ENCODE measurements around the gene UPB1.

Gene UPB1

DNA sequence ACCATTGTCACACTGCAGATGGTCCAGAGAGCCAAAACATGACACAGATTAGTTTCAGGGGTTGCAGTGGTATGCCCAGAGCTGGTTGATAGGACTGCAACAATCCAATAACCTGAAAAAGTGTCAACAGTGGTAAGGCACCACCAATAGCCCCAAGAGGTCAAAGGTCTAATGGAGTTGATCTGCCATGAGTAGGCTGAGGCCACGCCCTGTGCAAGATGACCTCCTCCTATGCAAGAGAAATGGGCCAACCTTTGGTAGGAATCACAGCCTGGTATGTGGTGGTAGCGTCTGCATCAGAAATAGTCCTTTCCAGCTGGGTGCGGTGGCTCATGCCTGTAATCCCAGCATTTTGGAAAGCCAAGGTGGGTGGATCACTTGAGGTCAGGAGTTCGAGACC, 40.2 kb downstream of the UPB1 start:
- DNase-seq = no peak

DNA sequence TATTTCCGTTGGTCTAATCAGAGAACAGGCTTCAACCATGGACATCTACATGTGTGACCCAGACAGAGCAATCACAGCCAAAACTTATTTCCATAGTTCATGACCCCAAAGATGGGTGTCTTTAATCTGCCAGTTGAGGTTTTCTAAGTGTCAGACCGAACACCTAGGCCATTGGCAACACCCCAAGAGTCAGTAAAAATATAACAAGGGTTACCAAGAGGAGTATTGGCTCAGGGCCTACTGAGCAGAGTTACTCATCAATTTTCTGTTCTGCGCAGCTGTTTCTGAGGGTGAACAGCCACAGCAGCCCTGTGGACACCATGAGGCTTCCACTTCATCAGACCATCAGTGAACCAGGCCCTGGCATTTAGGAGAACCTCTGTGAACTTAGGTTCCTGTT, 41.0 kb downstream of the UPB1 start:
- no peak for DNase-seq

DNA sequence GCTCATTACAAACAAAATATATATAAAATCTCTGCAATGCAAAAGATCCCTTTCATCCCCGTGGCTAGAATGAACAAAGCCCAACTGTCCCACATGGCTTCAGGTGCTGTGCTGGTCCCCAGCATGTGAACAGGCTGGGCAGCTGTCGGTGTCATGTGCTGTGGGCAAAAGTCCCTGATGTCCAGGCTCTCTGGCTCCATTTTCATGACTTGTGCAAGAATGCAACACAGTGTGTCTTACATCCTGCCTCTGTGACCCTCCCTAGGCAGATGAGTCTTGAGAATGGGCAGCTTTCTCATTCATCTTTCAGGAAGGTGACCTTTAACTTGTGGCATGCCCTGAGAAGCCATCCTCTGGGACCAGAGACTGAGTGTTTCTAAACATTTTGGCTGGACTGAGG, 45.3 kb downstream of the UPB1 start:
- no peak for DNase-seq

DNA sequence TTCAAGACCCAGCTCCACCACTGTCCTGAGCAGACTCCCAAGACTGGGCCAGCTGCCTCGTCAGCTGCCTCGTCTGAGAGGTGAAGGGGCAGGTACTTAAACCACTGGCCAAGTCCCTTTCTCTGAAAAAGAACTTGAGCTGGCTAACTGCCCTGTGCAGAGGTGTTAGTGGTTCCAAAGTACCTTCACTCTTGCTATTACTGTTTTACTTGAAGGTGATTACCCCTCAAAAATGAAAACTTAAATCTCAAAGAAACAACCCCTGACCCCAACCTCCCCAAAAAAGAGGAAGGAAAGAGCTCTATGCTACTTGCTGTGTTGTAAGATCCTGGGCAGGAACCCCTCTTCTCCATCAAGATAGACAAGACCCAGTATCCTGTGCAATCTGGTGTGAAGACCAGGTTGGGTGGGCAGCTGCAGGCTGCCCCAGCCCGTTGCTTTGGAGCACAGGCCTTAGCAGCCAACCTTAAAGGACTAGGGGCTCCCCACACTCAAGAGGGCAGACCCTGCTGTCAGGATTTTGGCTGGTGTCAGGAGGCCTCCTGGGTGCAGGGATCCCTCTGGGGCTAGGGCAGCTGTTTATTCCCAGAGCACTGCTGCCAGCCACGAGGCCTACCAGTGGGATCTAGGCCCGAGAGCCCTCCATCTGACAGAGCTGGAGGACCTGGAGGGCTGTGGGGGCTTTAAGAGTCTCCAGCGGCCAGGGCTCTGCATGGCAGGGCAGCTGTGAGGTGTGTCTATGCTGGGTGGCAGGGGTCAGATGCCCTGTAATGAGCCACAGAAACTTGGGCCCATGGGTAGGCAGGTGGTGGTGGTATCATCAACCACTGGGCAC, 46.8 kb downstream of the UPB1 start:
- DNase-seq = no peak

DNA sequence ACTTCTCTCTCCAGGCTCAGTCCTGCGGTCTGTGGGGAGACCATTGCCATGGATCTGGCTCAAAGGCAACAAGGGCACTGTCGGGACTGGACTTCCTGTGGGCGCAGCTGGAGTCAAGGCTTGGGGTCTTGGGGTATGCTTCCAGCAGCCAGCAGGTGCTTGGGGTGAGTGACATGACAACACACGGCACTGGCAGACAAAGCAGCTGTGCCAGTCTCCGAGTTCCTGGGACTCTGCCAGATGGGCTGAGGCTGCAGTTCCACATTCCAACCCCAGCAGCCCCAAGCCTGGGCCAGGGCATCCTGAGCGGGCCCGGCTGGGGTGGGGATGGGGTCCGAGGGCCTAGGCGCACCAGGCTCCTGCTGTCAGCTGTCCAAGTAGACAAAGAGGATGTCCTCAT, 47.5 kb downstream of the UPB1 start:
- no peak for DNase-seq

DNA sequence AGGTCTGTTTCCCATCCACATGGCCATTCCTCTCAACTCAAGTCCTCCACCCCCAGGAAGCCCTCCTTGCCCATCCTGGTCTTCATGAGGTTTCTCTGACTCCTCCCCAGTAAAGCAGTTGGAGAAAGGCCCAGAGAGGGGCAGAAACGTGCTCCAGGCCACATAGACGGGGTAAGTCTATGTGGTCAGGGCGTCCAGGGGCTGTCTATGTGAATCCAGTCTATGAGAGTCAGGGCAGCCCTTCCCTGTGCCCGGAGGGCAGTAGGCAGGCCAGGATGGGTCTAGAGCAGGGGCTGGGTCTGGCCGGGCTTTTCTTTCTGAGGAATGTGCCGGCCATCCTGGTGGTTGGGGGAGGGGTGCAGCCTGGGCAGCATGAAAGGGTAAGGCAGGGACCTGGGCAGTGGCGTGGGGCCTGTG, 48.1 kb downstream of the UPB1 start:
- DNase-seq = no peak

DNA sequence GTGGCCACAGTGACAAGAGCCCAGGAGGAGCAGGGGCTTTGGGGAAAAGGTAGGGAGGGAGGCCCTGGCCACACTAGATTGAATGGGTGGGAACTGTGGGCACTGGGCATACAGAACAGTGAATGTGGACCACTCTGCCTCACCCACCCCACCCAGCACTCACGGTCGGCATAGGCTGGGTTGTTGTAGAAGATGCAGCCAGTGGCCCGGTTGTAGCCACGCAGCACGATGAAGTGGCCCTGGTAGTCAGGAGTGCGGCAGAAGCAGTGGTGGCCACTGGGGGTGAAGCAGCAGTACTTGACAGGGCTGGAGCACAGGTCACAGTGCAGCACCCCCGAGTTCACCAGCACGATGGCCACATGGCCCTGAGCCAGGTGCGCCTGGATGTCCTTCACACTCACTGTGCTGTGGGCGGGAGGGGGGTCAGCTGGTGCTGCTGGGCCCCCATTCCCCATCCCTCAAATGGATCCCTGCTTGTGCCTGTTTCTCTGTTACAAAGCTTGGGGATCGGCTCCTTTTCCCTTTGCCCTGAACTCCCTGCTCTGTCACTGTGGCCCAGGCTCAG, 48.6 kb downstream of the UPB1 start:
- no peak for DNase-seq

DNA sequence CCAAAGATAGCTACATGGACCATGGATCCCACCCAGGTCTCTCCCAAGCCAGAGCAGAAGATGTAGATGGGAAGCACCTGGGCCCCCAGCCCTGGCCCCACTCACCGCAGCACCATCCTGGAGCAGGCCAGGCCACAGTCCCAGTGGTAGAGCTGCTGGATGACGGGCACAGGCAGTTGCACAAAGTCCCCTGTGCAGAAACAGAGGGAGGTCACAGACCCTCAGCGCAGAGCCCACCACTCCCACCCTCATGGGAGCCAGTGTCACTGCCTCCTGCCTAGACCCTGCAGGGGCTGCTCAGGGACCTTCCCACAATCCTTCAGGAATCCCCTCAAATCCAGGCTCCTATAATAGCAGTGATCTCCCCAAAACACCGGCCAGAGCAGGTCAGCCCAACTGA, 53.7 kb downstream of the UPB1 start:
- no peak for DNase-seq

DNA sequence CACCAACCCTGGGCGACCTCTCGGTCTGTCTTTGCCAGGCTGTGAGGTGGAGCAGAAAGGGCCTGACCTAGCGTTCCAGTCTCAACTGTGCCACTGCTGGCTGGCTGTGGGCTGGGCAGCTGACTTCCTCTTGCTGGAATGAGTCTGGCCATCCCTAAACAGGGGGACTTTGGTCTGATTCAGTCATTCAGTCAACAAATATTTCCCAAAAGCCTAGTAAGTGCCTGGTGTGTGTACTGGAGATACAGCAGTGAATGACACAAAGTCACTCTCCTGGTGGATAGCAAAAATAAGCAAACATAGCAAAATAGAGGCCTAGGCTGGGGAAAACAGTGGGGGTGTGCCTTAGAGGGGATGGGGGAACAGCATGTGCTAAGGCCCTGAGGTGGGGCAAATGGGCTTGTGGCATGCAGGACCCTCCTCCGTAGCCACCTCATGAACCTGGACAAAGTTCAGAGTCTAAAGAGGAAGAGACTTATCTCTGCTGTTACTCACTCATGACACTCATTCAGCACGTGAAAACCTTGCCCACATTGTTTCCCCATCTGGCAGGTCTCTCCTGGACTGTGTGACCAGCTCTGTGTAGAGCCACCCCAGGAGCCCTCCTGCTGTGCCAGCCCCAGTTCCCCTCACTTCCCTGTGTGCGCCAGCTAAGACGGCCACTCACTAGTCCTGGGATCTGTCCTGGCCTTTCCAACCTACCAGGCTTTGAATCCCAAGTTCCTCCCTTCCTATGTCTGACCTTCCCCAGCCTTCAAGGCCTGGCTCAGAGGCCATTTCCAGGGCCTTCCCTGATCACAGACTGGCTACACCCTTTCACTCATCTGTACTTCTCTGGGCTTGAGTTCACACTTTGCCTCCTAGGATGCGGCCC, 55.1 kb downstream of the UPB1 start:
- DNase-seq = no peak

DNA sequence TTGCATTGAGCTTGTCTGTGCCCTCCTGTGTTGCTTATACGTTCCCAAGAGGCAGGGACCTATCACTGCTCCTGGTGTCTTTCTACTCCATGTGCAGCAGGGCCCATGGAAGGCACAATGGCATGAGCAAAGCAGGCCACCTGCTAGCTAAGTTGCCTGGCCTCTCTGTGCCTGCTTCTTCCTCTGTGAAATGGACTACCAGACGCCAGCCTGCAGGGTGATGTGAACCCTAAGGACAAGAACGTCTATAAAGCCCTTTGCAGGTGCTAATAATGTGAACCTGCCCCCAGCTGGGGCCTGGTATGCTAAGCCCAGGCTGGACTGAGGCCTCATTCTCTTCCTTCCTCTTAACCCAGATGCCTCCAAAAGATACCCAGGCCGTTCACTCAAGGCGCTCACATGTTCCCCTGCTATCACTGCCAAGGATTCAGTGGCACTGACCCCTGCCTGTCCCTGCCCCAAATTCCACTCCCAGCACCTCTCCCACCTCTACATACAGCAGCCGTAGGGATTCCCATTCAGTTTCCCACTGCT, 55.8 kb downstream of the UPB1 start:
- no peak for DNase-seq

DNA sequence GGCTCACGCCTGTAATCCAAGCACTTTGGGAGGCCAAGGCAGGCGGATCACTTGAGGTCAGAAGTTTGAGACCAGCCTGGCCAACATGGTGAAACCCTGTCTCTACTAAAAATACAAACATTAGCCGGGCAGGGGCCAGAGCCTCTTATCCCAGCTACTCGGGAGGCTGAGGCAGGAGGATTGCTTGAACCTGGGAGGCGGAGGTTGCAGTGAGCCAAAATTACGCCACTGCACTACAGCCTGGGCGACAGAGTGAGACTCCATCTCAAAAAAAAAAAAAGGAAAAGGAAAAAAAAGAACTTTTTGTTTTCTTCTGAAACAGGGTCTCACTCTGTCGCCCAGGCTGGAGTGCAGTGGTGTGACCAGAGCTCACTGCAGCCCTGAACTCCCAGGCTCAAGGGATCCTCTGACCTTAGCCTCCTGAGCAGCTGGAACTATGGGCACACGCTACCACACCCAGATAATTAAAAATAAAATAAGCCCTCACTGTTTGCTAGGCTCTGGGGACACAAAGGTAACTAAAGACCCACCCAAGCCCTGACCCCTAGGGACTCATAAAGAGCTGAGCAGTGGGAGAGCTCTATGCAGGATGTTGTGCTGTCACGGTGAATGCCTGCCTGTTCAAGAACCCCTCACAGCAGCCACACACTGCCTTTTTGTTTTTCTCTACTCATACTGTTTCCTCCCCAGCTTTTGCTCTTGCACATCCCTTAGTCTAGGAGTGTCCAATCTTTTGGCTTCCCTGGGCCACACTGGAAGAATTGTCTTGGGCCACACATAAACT, 57.6 kb downstream of the UPB1 start:
- DNase-seq = peak; percentile 86

DNA sequence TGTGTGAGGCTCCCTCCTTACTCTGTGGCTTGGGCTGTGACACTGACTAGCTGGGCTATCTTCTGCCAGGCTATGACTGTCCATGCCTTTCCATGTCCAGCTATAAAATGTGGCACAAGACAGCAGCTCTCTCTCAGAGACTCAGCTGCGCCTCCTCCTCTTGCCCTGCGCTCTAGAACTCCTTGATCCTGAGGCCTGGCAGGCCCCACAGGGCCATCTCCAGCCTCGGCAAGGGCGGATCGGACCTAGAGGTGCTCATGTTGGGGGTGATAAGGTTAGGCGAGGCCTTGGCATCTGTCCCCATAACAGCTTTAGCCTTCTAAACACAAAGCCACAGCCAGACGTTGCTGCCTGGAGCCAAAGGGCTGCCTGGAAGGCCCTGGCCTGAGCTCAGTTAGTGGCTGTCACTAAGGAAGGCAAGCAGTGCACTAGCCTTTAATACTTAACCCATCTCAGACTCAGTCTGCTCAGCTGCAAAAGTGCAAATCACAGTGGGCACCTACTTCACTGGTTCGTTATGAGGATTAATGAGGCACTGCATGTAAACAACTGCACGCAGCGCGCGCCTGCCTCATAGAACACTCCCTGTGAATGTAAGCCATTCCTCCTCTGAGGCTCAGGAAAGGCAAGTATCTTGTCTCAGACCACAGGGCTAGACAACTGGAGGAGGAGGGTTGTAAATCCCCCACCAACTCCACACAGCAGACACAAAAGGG, 58.6 kb downstream of the UPB1 start:
- peak; percentile 11 for DNase-seq

DNA sequence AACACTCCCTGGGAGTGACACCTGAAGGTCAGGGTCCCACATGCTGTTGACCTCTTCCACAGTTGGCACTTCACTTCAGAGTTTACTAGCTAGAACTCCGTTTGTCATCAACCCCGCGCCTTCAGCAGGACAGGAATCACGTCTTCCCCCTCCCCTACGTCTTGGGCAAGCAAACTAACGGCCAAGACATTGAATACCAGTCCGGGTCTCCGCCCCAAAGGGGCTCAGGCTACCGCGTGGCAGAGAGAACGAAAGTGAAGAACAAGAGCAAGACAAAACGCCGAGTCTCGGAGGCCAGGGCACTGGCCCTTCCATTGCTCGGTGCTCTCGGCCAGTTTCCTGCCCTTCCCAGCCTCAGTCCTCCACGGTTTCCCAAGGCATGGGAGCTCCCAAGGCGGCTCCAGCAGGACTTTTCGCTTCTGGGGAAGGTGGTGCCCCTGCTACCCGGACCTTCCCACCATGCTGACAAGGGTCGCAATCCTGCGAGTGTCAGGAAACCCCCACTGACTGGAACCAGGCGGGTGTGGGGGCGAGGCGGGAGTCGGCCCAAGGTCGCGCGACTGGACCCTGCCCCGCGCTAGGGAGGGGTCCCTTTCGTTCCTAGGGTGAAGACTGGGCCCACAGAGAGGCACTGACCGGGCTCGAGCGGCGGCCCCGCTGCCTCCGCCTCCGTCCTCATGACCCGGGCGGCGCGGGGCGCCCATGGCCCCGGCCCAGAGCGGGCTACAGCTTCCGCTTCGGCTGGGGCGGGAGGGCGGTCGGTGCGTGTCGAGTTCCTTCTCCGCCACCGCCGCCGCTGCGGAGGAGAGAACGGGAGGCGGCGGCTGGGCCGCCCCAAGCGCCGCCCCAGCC, 59.4 kb downstream of the UPB1 start, which contains the start of gene GUCD1:
TSS of gene GUCD1 (minus strand) at position 826 of the 852 bp plus-strand sequence. CDS start at position 679, 147 bp downstream.
- no peak for DNase-seq

DNA sequence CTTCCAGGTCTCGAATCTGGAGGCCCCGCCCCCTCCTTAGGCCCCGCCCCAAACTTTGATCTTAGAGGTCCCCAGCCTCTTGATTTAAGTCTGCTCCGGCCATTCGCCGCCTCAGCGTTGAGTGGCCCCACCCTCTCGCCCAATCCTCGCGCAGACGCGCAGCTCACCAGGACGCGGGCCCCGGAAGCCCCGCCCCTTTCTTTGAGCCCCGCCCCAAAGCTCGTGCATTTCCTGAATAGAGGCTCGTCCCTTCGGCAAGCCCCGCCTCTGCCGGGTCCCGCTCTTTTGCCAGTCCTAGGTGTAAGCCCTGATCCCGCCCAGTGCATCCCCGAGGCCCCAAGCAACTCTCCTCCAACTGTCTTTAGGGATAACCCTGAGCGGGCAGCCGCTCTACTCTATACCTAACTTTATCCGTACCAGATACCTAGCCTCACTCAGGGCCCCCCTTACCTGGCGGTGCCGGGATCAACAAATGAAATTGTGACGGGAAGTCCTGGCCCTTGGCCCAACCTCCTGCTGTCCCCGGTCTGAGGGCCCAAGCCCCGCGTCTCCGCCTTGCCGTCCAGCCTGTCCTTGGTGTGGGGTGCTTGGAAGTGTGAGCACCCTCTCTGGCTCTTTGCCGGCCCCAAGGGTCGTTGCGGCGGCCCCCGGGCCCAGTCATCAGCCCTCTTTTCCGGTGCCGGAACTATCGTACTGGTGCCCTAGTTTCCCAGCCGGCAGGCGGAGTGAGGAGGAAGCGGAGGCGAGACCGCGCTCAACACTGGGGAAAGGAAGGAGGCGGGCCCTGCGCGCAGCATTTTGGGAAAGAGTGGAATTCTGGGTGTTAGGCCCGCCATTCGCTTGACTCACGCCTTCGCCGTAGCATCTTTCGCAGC, 60.3 kb downstream of the UPB1 start, which contains the start of gene SNRPD3:
TSS of gene SNRPD3 (plus strand) at position 835 of the 875 bp plus-strand sequence. CDS start 1,676 bp downstream, outside the sequence.
- peak; percentile 98 for DNase-seq

DNA sequence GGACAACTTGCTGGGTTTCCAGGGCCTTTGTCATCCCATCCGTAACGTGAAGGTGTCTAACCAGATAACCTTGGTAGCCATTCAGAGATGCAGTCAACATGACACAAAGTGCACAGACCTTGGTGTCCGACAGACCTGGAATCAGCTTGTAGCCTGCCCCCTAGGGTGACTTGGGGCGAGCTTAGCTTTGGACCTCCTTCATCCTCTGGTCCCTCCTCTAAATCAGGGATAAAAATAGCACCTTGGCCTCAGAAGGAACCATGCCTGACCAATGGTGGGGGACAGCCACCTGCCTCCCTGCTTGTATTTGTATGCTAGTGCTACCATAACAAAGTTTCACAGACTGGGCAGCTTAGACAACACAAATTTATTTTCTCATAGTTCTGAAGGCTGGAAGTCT, 64.3 kb downstream of the UPB1 start:
- no peak for DNase-seq

DNA sequence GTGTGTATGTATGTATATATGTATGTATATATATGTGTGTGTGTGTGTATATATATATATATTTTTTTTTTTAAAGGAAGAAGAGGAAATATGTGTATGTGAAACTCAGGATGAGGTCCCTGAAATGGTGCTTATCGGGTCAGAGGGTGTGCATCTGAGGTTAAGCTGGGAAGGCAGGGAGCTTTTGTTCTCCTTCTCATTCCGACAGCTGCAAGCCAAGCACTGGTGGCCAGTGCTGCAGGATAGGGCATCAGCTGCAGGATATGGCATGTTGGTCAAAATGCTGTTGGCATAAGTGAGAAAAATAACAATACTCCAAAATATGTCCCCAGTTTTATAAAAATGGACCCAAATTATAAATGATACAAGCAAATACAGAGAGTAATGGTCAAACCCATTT, 68.1 kb downstream of the UPB1 start:
- no peak for DNase-seq

DNA sequence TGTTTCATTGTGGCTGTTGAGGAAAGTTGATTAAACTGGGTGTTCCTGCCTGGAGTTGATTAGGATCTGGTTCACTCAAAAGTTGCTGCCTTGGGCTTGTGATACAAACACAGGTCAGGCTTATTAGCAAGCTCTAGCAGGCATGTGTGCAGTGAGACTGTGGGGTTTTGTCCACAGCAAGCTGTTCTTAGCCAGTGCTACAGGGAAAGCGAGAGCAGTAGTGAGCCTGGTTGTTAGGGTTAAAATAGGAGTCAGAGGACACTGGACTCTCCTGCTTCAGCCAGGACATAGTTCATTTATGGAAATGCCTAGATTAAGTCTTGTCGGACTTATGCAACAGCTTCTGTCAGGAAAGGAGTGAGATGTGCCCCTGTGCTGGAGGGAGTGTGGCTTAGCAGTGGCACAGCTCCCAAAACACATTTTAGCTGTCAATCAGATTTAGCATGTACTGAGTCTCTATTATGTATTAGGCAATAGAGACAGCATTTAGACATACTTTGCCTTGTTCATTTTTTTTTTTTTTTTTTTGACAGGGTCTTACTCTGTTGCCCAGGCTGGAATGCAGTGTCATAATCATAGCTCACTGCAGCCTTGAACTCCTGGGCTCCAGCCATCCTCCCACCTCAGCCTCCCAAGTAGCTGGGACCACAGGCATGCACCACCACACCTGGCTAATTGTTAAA, 69.4 kb downstream of the UPB1 start:
- DNase-seq = no peak

DNA sequence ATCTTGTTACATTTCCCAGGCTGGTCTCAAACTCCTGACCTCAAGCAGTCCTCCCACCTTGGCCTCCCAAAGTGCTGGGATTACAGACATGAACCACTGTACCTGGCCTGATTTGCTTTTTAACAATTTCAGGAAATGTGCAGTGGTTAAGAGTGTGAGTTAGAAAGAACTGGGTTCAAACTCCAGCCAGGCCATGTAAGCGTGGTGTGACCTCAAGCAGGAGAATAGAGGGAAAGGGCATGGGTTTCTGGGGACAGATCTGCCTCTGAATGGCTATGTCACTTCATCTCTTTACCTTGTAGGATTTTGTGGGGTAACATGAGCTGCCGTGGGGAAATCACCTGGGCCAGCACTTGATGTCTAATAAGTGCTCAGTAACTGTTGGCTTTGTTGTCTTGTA, 69.9 kb downstream of the UPB1 start:
- no peak for DNase-seq

DNA sequence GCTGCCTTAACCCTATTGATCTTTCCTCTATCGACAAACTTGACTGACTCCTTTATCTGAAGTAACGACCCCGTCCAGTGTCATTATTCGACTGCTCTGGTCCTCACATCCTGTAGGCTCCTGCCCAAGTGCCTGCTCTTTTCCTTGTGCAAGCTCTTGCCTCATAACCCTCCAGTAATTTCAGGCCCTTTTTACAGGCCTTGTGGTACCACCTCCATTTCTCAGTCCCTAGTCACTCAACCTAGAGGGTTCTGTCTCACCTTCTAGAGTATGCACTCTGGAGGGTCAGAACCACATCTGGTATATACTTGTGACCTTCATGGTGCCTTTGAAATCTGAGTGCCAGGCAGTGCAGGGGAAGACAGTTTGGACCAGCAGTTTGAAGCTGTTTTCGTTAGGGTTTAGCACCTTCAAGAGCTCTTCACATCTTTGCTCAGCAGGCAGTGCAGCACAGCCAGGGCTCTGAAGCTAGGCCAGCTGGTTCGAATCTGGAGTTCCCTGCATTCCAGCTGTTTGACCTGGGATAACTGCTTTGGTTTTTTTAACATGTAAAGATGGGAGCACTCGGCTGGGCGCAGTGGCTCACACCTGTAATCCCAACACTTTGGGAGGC, 71.9 kb downstream of the UPB1 start:
- DNase-seq = no peak
